GM10248 (cell line): ENCODE results near the gene ZNF337.

ENCODE experiments used
- CTCF ChIA-PET: fragments of 300-600 bp; sonication (Branson Sonifier 250); formaldehyde crosslinking; extraction: SDS; loops from one replicate; lab custom pipeline; 2021; ENCODE audit warnings: antibody characterized with exemption; lab: Yijun Ruan, JAX
- POLR2A ChIA-PET: fragments of 350-650 bp; sonication (Branson Sonifier 250); formaldehyde crosslinking; extraction: SDS; loops from one replicate; lab custom pipeline; 2020; ENCODE audit warnings: antibody characterized with exemption; lab: Yijun Ruan, JAX
- DNase-seq: peaks from one replicate; pipeline ENCODE4 v3.0.0; 2012; ENCODE audit errors: extremely low spot score
- TF ChIP-seq, protein P1 (sequence below): IDR thresholded peaks from 2 replicates; pipeline ENCODE4 v1.5.1; 2012; ENCODE audit warnings: mild to moderate bottlenecking, low read depth; ENCODE audit errors: extremely low read depth, missing control alignments, control extremely low read depth

Gene ZNF337

DNA sequence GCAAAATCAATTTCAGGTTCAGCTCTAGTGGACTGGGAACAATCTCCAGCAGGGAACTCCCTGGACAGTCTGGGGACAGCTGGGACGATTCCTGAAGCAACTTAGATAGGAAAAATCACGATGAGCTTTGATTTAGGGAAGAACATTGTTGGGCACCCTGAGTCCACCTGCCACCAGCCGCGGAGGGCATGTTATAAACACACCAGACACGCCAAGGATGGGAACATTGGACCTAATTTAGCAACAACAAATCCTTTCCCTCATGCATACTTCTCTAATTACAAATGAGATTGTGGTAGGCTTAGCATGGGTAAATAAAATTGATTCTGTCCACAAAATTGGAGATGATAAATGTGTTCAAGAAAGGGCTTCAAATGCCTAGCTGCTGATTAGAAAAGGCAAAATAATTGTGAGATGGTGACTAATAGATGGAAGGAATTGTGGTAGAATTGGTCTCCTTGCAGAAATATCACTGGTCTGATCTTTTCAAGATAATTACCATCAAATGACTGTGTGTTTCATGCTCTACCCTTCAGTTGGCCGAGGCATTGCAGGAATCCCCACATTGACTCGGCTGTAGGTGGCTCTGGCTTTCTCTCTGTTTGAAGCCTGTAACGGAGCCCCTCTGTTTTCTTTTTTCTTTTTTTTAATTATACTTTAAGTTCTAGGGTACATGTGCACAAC, 66.7 kb downstream of the ZNF337 start:
- DNase-seq, result no peak

DNA sequence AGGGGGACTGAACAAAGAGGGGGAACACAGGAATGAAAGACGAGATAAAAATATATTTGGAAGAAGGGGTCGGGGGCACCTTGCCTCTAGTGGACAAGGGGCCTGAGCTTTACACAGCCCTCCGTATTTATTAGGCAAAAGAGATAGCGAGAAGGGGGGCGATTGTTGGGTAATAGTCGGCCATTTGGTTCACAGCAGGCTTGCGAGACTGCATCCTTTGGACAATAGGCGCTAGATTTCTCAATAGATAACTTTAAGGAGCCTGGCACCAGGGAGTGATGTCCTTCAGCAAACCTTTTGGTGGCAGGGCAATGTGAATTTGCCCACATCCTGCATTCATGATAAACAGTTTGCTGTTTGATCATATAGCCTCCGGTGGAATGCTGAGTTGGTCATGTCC, 69.9 kb downstream of the ZNF337 start:
- DNase-seq, result no peak
- TF ChIP-seq, protein P1, sequence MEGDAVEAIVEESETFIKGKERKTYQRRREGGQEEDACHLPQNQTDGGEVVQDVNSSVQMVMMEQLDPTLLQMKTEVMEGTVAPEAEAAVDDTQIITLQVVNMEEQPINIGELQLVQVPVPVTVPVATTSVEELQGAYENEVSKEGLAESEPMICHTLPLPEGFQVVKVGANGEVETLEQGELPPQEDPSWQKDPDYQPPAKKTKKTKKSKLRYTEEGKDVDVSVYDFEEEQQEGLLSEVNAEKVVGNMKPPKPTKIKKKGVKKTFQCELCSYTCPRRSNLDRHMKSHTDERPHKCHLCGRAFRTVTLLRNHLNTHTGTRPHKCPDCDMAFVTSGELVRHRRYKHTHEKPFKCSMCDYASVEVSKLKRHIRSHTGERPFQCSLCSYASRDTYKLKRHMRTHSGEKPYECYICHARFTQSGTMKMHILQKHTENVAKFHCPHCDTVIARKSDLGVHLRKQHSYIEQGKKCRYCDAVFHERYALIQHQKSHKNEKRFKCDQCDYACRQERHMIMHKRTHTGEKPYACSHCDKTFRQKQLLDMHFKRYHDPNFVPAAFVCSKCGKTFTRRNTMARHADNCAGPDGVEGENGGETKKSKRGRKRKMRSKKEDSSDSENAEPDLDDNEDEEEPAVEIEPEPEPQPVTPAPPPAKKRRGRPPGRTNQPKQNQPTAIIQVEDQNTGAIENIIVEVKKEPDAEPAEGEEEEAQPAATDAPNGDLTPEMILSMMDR, result no peak
- ChIA-PET POLR2A (no interaction called here), CTCF (no interaction called here)

More for the DNA sequence above, 66.7 kb downstream of the ZNF337 start:
- CTCF ChIA-PET, result no interaction called here
- TF ChIP-seq, protein P1, result no peak
- POLR2A ChIA-PET, result no interaction called here

DNA sequence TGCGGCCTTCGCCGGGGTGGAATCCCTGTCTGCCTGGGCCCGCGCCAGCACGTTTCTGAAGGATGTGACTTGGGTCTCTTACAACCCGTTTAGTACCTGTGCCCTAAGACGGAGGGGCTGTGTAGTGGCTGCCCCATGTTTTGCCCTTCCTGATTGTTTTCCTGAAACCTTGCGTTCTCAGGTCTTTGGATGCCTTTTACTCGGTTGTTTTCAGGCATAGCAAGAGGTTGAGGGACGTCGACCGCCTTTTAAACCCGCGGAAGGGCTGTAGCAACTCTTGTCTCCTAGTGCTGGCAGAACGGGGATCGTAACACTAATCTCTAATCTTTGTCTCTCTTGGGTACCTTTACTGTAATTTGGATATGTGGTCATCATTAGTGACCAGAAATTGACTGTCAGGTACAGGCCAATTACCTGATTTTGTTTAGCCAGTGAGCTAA, 72.1 kb downstream of the ZNF337 start:
- TF ChIP-seq, protein P1, result no peak
- no peak for DNase-seq
- CTCF ChIA-PET, result no interaction called here
- POLR2A ChIA-PET, result no interaction called here
